Body of pancreas (tissue), 4 donors: ENCODE data around the gene GAB2. TPM values are rescaled to one million over a fixed set of nuclear protein-coding genes. Genes with fewer than 3 reads are reported as not detected.
"Not testable (repeated sequence)": the region's sequence is repeated elsewhere in the genome, so short reads cannot be mapped to it uniquely, and the experiment has no call there.

ENCODE experiments used
- ATAC-seq: fragments of 150-250 bp; one replicate; pipeline ENCODE4 v1.9.1; 2016
- DNase-seq, 4 donors: peaks; one replicate each; pipeline ENCODE4 v3.0.0-alpha.2; 2019
- H3K27ac ChIP-seq, 4 donors: fragments of 200-600 bp; sonication (generic); 1 replicate in 3 of 4; 2 replicates in 1 of 4; pipeline versions ENCODE4 v1.5.1 to v1.6.1; 2016 to 2019; ENCODE audit warnings: mild to moderate bottlenecking in 1 of 4, mixed read lengths in 1 of 4, moderate library complexity in 1 of 4
- H3K27me3 ChIP-seq, 2 donors: fragments of 200-600 bp; sonication (generic); one replicate each; pipeline ENCODE4 v1.6.0; 2016; ENCODE audit warnings: mild to moderate bottlenecking in 1 of 2
- H3K36me3 ChIP-seq, 2 donors: fragments of 200-600 bp; sonication (generic); replicated peaks in 1 of 2; 2 replicates each; pipeline ENCODE4 v1.5.1; 2016; ENCODE audit warnings: low read depth in 2 of 2; ENCODE audit not compliant: insufficient read depth in 1 of 2
- H3K4me1 ChIP-seq: fragments of 200-600 bp; sonication (generic); one replicate; pipeline ENCODE4 v1.6.0; 2016
- H3K4me3 ChIP-seq, 2 donors: fragments of 200-600 bp; sonication (generic); 1 replicate in 1 of 2; 2 replicates in 1 of 2; pipeline ENCODE4 v1.5.1; 2016 to 2019
- H3K9me3 ChIP-seq, 3 donors: fragments of 200-600 bp; sonication (generic); 1 replicate in 2 of 3; 2 replicates in 1 of 3; pipeline ENCODE4 v1.5.1; 2016
- POLR2A ChIP-seq, 3 donors: fragments of 450-650 bp; IDR thresholded peaks; one replicate each; pipeline ENCODE4 v1.6.1; 2016; ENCODE audit warnings: antibody characterized with exemption in 3 of 3, mild to moderate bottlenecking in 2 of 3
- WGBS, 2 donors: methylation state at CpG; one replicate each; pipeline ENCODE4 v1.1.5; 2017; 5-methylcytosine and 5-hydroxymethylcytosine counted together
- intact Hi-C: fragments of 100-400 bp; cut with DNase I; formaldehyde crosslinking; loops from one replicate; pipeline ENCODE4 v1.15.1; 2023
- total RNA-seq, 2 donors: library from RNA; depleted of rRNA; stranded (reverse); fragments of >200 nt; gene quantifications; one replicate each; pipeline ENCODE4 v1.1.0, GENCODE V29; 2016
- TF ChIP-seq, protein P1 (sequence below), 7 experiments: fragments of 450-650 bp in 4 of 7; fragments of 200-600 bp in 3 of 7; sonication (generic) in 3 of 7; IDR thresholded peaks; one replicate each; pipeline ENCODE4 v1.5.1; 2016 to 2019; ENCODE audit warnings: antibody characterized with exemption in 7 of 7

GAB2 gene
- total RNA-seq, 2 donors from 2014 or later = 6.9 to 16.9 TPM

GRCh38 chr11:78244080-78244479, 173.5 kb downstream of the GAB2 start:
- DNase-seq (no peak), ATAC-seq (no peak)
- TF ChIP-seq, protein P1, sequence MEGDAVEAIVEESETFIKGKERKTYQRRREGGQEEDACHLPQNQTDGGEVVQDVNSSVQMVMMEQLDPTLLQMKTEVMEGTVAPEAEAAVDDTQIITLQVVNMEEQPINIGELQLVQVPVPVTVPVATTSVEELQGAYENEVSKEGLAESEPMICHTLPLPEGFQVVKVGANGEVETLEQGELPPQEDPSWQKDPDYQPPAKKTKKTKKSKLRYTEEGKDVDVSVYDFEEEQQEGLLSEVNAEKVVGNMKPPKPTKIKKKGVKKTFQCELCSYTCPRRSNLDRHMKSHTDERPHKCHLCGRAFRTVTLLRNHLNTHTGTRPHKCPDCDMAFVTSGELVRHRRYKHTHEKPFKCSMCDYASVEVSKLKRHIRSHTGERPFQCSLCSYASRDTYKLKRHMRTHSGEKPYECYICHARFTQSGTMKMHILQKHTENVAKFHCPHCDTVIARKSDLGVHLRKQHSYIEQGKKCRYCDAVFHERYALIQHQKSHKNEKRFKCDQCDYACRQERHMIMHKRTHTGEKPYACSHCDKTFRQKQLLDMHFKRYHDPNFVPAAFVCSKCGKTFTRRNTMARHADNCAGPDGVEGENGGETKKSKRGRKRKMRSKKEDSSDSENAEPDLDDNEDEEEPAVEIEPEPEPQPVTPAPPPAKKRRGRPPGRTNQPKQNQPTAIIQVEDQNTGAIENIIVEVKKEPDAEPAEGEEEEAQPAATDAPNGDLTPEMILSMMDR (IDR thresholded peaks at IDR 0.05) = no peak
- TF ChIP-seq POLR2A (IDR thresholded peaks at IDR 0.05) = no peak
- Histone ChIP-seq H3K4me3 (no peak overlapping the region), H3K36me3 (no peaks in the 10 kb centered on the region), H3K4me1 (no peaks in the 10 kb centered on the region), H3K27ac (no peak overlapping the region), H3K27me3 (no peaks in the 10 kb centered on the region), H3K9me3 (no peaks in the 10 kb centered on the region)
- intact Hi-C loops = no loop called here
- WGBS, 2 donors = 78 to 91% methylated on average over 2 of the region's 2 CpGs

DNA sequence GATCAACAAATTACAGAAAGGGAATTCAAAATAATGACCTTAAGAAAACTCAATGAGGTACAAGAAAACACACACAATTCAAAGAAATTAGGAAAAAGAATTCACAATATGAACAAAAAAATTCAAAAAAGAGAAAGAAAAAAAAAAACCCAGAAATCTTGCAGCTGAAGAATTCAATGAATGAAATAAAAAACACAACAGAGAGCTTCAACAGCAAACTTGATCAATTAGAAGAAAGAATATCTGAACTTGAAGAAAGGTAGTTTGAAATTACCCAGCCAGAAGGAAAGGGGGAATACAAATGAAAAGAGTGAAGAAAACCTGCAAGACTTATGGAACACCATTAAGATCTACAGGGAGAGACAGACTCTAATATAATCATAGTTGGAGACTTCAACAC, 176.1 kb downstream of the GAB2 start:
- no peaks in the 10 kb centered on the region for H3K9me3 ChIP-seq
- DNase-seq = no peak
- H3K36me3 ChIP-seq = no peaks in the 10 kb centered on the region
- H3K4me1 ChIP-seq = no peaks in the 10 kb centered on the region
- H3K27ac ChIP-seq = no peak overlapping the region
- H3K4me3 ChIP-seq = no peak overlapping the region
- ATAC-seq = no peak
- no peak for TF ChIP-seq POLR2A (IDR thresholded peaks at IDR 0.05)
- TF ChIP-seq, protein P1 (IDR thresholded peaks at IDR 0.05) = no peak
- no peaks in the 10 kb centered on the region for H3K27me3 ChIP-seq
- intact Hi-C loops = no loop called here

- TF ChIP-seq, protein P1 (IDR thresholded peaks at IDR 0.05) = no peak
- no peak for TF ChIP-seq POLR2A (IDR thresholded peaks at IDR 0.05)
- Histone ChIP-seq H3K27me3 (no peaks in the 10 kb centered on the region), H3K4me3 (no peak overlapping the region), H3K27ac (no peak overlapping the region), H3K36me3 (no peaks in the 10 kb centered on the region), H3K4me1 (no peaks in the 10 kb centered on the region), H3K9me3 (no peaks in the 10 kb centered on the region)
- intact Hi-C loops = loop anchor here (10.0 kb wide), 1 partner anchor 185 kb away; no protein-coding TSS in a partner anchor
- DNase-seq (no peak), ATAC-seq (no peak)
- 100% methylated on average over 1 of the region's 1 CpG; no CpG with 5 or more reads in 1 of the 2 donors for WGBS, 2 donors
Measured at GRCh38 chr11:78239781-78240180, 177.8 kb downstream of the GAB2 start.

DNA sequence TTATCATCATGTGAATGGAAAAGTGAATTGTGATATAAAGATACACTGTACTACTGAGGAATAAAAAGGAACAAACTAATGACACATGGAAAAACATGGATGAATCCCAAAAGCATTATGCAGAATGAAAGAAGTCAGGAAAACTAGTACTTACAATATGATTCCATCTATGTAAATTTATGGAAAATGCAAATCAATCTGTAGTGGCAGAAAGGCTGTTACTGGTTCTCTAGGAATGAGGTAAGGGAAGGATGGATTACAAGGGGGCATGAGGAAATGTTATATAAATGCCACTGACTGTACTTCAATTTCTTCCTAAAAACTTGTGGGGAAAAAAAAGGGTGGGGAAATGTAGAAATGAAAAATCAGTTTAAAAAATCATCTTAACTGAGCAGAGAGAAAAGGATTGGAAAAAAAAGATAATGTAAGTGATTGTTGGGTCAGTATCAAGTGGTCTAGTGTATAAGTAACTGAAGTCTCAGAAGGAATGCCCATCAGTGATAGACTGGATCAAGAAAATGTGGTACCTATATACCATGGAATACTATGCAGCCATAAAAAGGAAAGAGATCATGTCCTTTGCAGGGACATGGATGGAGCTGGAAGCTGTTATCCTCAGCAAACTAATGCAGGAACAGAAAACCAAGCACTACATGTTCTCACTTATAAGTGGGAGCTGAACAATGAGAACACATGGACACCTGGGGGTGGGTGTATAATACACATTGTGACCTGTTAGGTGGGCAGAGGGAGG, 180.2 kb downstream of the GAB2 start:
- H3K27me3 ChIP-seq = no peaks in the 10 kb centered on the region
- H3K9me3 ChIP-seq = no peaks in the 10 kb centered on the region
- no peak overlapping the region for H3K4me3 ChIP-seq
- DNase-seq (no peak), ATAC-seq (no peak)
- TF ChIP-seq POLR2A (IDR thresholded peaks at IDR 0.05) = no peak
- TF ChIP-seq, protein P1 (IDR thresholded peaks at IDR 0.05) = no peak
- no peaks in the 10 kb centered on the region for H3K36me3 ChIP-seq
- intact Hi-C loops = loop anchor here (10.0 kb wide), 1 partner anchor 187 kb away; no protein-coding TSS in a partner anchor
- no peaks in the 10 kb centered on the region for H3K4me1 ChIP-seq
- no peak overlapping the region for H3K27ac ChIP-seq

- no peaks in the 10 kb centered on the region for H3K27me3 ChIP-seq
- no peaks in the 10 kb centered on the region for H3K4me1 ChIP-seq
- no peak for ATAC-seq
- 79 to 96% methylated on average over 5 of the region's 5 CpGs for WGBS, 2 donors
- no peaks in the 10 kb centered on the region for H3K36me3 ChIP-seq
- H3K4me3 ChIP-seq = no peak overlapping the region
- intact Hi-C loops = loop anchor here (10.0 kb wide), 1 partner anchor 191 kb away; no protein-coding TSS in a partner anchor
- H3K27ac ChIP-seq = no peak overlapping the region
- no peaks in the 10 kb centered on the region for H3K9me3 ChIP-seq
- no peak for DNase-seq
- no peak for TF ChIP-seq POLR2A (IDR thresholded peaks at IDR 0.05)
- TF ChIP-seq, protein P1 (IDR thresholded peaks at IDR 0.05) = no peak
Measured at GRCh38 chr11:78234006-78234405, 183.6 kb downstream of the GAB2 start.

GRCh38 chr11:78233046-78233445, 184.6 kb downstream of the GAB2 start:
- H3K4me3 ChIP-seq, H3K9me3 ChIP-seq, H3K27me3 ChIP-seq, H3K27ac ChIP-seq, H3K4me1 ChIP-seq, ATAC-seq, DNase-seq, H3K36me3 ChIP-seq: not testable (repeated sequence)
- intact Hi-C loops = loop anchor here (10.0 kb wide), 1 partner anchor 192 kb away; no protein-coding TSS in a partner anchor
- WGBS, 2 donors = 92 to 96% methylated on average over 5 to 6 of the region's 6 CpGs
